ENCODE results near the gene LCN9.
"Not testable (repeated sequence)": the region's sequence is repeated elsewhere in the genome, so short reads cannot be mapped to it uniquely, and the experiment has no call there.

Gene LCN9

DNA sequence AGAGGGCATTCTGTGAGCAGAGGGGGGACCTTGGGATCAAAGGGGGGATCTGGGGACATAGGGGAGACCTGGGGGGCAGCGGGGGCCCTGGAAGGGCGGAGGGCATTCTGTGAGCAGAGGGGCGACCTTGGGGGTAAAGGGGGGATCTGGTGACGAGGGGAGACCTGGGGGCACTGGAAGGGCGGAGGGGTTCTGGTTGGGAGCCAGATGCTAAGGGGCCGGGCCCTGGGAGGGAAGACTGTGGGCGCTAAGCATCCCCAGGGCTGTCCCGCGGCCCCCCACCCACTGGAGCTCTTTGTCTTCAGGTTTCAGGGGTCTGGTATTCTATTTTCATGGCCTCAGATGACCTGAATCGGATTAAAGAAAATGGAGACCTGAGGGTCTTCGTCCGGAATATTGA is 748 bp downstream of the LCN9 start:
- H3K4me1 Mint-ChIP-seq: no peaks in the 10 kb centered on the region
- H3K27ac Mint-ChIP-seq: no peak overlapping the region
- H3K9me3 Mint-ChIP-seq: peaks cover 3% of the 10 kb centered on the region
- ATAC-seq: no peak
- H3K4me3 Mint-ChIP-seq: no peak overlapping the region
- H3K36me3 Mint-ChIP-seq: no peaks in the 10 kb centered on the region
- H3K27me3 Mint-ChIP-seq: peaks cover 22% of the 10 kb centered on the region

DNA sequence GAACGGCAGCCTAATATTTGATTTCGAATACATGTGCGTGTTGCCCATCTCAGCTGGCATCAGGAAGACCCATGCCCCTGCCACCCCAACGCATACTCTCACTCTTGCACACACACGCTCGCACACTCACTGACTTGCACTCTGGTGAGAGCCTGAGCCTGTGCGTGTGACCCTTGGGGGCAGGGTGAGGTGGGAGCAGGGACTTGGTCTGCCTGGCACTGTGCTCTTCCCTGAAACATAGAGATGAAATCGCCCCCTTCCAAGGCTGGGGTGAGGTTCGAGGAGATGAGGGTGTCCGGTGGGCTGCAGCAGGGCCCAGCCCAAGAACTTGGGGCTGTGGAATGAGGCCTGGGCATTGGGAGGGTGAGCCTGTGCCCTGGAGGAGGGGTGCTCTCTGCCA is 1.2 kb downstream of the LCN9 start:
- H3K9me3 Mint-ChIP-seq: peaks cover 3% of the 10 kb centered on the region
- ATAC-seq: no peak
- H3K27ac Mint-ChIP-seq: no peak overlapping the region
- H3K27me3 Mint-ChIP-seq: peaks cover 22% of the 10 kb centered on the region
- no peaks in the 10 kb centered on the region for H3K36me3 Mint-ChIP-seq
- no peak overlapping the region for H3K4me3 Mint-ChIP-seq
- H3K4me1 Mint-ChIP-seq: no peaks in the 10 kb centered on the region

DNA sequence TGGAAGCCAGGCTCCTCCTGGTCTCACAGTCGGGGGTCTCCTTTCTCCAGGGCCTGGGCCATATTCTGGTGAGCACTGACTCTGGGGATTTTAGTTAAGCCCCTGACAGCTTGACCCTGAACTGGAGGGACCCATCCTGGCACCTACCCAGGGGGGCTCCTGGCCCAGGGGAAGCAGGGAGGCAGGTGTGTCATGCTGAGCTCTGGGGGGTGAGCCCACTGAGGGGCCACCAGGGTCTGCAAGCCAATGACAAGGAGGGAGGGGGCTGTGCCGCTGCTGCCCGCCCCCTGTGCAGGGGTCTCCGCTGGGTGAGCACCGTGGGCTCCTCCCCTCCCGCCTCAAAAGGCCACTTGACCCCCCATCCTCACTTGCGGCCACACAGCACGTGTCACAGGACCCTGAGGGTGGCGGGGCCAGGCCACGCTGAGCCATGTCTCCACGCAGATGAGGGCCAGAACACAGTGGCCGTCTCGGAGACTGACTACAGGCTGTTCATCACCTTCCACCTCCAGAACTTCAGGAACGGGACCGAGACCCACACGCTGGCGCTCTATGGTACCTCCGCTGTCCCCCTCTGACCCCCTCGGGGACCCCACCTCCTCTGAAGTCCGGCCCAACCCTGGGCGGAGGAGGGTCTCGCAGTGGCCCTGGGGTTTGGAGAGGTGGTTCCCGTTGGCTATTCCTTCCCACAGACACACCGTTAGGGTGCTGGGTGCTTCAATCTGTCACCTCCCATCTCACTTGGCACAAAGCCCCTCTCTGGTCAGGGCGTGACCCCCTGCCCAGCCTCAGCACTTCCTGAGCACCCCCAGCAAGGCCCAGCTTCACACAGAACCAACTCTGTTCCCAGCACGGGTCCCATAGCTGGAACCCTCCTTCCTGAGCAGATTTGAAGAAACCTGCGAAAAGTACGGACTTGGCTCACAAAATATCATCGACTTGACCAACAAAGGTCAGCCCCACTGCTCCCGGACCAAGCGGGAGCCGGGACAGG is 2.0 kb downstream of the LCN9 start:
- peaks cover 3% of the 10 kb centered on the region for H3K9me3 Mint-ChIP-seq
- no peak for ATAC-seq
- H3K4me1 Mint-ChIP-seq: no peaks in the 10 kb centered on the region
- H3K27me3 Mint-ChIP-seq: peaks cover 22% of the 10 kb centered on the region
- H3K27ac Mint-ChIP-seq: no peak overlapping the region
- no peaks in the 10 kb centered on the region for H3K36me3 Mint-ChIP-seq
- H3K4me3 Mint-ChIP-seq: no peak overlapping the region

DNA sequence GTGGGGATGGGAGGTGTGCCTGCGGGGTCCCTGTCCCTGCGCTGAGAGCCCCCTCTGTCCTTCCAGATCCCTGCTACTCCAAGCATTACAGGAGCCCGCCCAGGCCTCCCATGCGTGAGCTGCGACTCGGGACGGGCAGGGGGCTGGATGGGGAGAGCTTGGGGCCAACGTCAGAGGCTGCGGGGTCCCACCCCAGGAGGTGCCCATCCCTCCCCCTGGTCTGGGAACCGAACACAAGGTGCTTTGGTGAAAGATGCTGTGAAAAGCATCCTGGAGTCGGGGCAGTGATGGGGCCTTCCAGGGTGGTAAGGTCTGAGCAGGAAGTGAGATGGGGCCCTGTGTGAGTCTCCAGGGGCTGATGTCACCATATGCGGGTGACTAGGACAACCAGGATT is 2.7 kb downstream of the LCN9 start:
- ATAC-seq: no peak
- Mint-ChIP-seq H3K9me3 (peaks cover 3% of the 10 kb centered on the region), H3K27me3 (peaks cover 22% of the 10 kb centered on the region), H3K27ac (no peak overlapping the region), H3K4me3 (no peak overlapping the region), H3K4me1 (no peaks in the 10 kb centered on the region), H3K36me3 (no peaks in the 10 kb centered on the region)

DNA sequence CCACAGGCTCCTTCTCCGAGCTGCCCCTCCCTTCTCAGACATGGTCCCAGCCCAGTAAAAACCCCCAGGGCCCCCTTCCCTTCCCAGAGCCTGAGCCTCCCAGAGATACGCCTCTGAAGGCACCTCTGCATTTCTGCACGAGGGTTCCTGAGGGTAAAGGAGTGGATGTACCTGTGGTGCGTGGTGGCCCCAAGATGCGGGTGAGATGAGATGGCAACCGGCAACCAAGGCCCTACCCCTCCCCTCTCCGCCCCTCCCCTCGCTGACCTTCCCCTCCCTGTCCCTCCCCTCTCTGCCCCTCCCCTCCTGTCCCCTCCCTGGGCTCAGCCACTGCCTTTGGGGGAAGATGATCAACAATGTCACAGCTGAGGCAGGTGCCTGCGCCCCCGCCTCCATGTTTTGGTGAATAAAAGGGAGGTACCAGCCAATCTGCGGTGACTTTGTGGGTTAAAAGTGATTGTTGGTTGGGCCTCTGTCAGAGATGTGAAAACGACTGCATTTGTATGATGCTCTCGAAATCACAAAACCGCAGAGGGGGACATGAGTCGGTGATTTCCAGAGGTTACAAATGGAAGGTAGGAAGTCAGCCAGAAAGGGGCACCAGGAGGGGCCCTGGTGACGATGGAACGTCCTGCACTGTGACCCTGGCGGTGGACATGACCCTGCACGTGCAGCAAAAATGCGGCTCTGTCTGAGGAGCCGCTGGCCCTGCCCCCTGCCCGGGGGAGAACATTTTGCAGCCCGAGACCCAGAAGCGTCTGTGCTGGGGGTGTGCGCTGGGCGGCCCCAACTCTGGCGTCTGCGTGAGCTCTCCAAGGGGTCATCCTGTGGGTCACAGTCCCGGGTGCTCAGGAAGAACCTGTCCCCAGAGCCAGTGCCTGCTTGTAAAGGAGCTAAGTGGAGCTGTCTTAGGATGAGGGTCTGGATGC is 3.7 kb downstream of the LCN9 start:
- H3K4me1 Mint-ChIP-seq: no peaks in the 10 kb centered on the region
- H3K27me3 Mint-ChIP-seq: peaks cover 22% of the 10 kb centered on the region
- H3K36me3 Mint-ChIP-seq: no peaks in the 10 kb centered on the region
- H3K9me3 Mint-ChIP-seq: peaks cover 3% of the 10 kb centered on the region
- H3K27ac Mint-ChIP-seq: no peak overlapping the region
- ATAC-seq: no peak
- no peak overlapping the region for H3K4me3 Mint-ChIP-seq

DNA sequence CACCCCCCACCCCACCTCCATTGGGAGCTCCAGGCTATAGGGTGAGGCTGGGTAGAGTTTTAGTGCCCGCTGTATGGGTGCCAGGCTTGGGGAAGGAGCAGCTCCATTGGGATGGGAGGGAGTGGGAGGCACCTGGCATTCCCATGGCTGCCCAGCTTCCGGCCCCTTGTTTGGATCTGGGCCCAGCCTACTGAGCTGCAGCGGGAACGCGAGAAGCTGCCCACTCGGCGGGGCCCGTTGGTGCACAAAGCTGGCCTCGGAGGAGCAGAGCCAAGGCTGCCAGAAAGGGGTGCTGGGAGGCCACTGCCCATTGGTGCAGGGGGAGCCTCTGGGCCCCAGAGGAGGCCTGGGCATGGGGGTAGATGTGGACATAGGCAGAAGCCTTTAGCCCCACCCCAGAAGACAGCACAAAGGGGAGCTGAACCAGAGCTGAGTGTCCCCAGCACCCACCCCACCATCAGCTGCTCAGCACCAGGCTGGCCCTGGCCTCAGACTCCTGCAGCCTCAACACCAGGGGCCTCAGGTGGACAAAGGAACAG is 4.4 kb downstream of the LCN9 start:
- no peak overlapping the region for H3K4me3 Mint-ChIP-seq
- H3K4me1 Mint-ChIP-seq: no peaks in the 10 kb centered on the region
- peaks cover 3% of the 10 kb centered on the region for H3K9me3 Mint-ChIP-seq
- H3K27me3 Mint-ChIP-seq: peaks cover 22% of the 10 kb centered on the region
- no peak for ATAC-seq
- H3K36me3 Mint-ChIP-seq: no peaks in the 10 kb centered on the region
- no peak overlapping the region for H3K27ac Mint-ChIP-seq

DNA sequence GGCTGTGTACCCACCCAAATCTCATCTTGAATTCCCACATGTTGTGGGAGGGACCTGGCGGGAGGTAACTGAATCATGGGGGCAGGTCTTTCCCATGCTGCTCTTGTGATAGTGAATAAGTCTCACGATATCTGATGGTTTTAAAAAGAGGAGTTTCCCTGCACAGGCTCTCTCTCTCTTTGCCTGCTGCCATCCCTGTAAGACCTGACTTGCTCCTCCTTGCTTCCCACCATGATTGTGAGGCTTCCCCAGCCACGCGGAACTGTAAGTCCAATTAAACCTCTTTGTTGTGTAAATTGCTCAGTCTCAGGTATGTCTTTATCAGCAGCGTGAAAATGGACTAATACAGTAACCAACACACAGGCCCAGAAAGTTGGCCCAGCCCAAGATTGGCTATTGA is 5.9 kb downstream of the LCN9 start:
- peaks cover 20% of the 10 kb centered on the region for H3K27me3 Mint-ChIP-seq
- not testable (repeated sequence) for H3K36me3 Mint-ChIP-seq, H3K4me1 Mint-ChIP-seq, ATAC-seq, H3K27ac Mint-ChIP-seq, H3K4me3 Mint-ChIP-seq, H3K9me3 Mint-ChIP-seq

DNA sequence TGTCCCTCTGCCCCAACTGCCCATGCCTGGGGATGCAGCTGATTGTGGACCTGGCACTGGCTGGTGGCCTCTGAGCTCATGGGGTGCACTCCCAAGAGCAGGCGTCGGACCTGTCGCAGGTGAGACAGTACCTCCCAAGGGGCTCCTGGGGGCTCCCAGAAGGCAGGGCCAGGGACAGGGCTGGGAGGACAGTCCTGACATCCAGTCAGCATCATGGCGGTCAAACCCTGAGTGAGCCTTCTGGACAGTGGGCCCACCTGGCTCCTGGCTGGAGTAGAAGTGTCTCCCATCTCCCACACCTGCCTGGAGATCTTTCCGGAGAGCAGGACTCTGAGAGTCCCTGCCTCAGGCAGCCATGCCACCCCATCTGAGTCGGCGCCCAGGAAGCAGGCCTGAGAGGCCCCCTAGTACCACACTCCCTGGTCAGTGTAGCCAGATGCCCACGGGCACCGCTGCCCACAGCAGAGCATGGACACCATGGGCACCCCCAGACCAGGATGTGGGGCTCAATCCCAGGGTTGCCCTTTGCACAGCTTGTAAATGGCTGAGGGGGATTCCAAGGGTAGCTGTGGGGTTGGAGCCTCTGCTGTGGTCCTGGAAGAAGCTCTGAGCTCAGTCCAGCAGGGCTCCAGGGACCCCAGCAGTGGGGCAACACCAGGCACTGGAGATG is 6.6 kb downstream of the LCN9 start:
- H3K9me3 Mint-ChIP-seq: peaks cover 3% of the 10 kb centered on the region
- peaks cover 13% of the 10 kb centered on the region for H3K27me3 Mint-ChIP-seq

DNA sequence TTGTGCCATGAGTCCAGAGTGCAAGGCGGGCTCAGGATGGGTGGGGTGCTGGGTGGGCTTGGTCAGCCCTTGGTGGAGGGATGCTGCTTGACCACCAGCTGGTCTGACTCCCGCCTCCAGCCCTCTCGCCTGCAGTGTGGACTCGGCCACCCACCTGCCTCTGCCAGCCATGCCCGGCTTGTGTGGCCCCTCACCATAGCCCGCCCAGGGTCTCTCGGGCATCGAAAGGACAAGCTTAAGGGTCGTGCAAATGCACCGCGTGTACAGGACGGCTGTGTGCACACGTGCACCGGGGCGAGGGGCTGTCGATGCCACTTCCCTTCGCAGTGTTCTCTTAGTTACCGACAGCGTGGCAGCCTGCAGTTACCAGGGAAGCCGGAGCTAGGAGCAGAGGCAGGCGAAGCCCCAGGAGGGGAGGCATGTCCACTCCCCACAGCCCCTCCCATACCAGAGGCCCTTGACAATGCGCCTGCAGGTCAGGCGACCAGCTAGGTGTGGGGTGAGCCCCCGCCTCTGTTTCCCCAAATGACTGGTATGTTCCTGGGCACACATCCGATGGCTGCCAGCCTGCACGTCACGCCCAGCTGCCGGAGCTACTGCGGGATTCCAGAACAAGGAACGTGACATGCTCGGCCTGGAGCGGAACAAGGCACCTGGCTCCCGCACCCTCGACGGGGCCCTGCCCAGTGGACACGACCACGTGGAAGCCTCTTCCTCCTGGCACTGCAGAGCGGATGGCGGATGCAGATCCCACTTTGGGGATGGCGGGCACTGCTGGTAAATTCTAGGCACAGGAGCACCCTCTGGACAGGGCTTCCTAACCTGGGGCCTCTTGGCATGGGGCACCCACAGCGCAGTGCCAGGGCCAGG is 7.8 kb downstream of the LCN9 start:
- Mint-ChIP-seq H3K27ac (no peak overlapping the region), H3K27me3 (peaks cover 3% of the 10 kb centered on the region), H3K9me3 (peaks cover 3% of the 10 kb centered on the region), H3K36me3 (no peaks in the 10 kb centered on the region), H3K4me1 (no peaks in the 10 kb centered on the region), H3K4me3 (no peak overlapping the region)
- ATAC-seq: no peak

More for the DNA sequence above, 6.6 kb downstream of the LCN9 start:
- no peak for ATAC-seq
- Mint-ChIP-seq H3K4me1 (no peaks in the 10 kb centered on the region), H3K36me3 (no peaks in the 10 kb centered on the region), H3K4me3 (no peak overlapping the region), H3K27ac (no peak overlapping the region)

DNA sequence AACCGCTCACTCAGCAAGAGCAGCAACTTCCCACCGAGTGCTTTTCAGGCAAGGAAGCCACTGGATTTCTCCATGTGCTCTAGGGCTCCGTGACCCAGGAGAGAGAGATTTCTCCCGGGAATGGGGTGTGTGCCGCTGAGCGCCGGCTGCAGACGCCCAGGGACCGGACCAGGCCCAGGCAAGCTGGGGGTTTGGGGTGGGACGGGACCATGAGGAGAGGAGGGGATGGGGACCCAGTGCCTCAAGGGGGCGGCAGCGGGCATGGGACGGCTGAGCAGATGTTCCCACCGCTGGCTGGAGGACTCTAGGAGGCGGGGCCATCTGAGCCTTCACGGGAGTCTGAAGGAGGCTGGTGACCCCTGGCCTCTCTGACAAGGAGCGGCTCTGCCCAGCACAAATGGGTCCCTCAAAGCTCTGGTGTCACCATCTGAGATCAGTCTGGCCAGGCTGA is 8.5 kb downstream of the LCN9 start:
- Mint-ChIP-seq H3K9me3 (peaks cover 3% of the 10 kb centered on the region), H3K27me3 (no peaks in the 10 kb centered on the region), H3K4me3 (no peak overlapping the region), H3K27ac (no peak overlapping the region), H3K4me1 (no peaks in the 10 kb centered on the region), H3K36me3 (no peaks in the 10 kb centered on the region)
- no peak for ATAC-seq

DNA sequence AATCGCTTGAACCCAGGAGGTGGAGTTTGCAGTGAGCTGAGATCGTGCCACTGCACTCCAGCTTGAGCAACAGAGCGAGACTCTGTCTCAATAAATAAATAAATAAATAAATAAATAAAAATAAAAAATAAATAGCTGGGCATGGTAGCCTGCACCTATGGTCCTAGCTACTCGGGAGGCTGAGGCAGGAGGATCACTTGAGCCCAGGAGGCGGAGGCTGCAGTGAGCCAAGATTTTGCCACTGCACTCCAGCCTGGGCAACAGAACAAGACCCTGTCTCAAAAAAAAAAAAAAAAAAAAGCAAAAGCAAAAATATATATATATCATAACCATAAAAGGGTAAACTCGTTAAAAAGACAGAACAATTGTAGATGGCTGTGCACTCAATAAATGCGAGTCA is 9.7 kb downstream of the LCN9 start:
- H3K36me3 Mint-ChIP-seq, H3K27ac Mint-ChIP-seq, H3K27me3 Mint-ChIP-seq, ATAC-seq, H3K4me1 Mint-ChIP-seq, H3K9me3 Mint-ChIP-seq, H3K4me3 Mint-ChIP-seq: not testable (repeated sequence)

DNA sequence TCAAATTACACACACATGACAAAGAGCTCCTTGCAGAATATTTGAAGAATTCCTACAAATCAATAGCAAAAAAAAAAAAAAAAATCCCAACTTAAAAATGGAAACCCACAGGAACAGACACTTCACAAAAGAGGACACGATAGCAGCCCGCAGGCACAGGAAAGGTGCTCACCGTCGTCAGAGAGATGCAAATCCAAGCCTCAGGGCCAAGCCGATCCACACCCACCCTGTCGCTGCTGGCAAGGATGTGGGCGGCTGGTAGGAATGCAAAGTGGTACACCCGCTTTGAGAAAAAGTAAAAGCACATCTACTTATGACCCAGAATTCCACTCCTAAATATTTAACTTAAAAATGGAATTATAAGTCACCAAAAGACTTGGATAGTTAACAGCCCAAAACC is 10.8 kb downstream of the LCN9 start:
- H3K27me3 Mint-ChIP-seq: no peaks in the 10 kb centered on the region
- no peak overlapping the region for H3K27ac Mint-ChIP-seq
- no peaks in the 10 kb centered on the region for H3K4me1 Mint-ChIP-seq
- H3K9me3 Mint-ChIP-seq: no peaks in the 10 kb centered on the region
- ATAC-seq: no peak
- no peaks in the 10 kb centered on the region for H3K36me3 Mint-ChIP-seq
- H3K4me3 Mint-ChIP-seq: no peak overlapping the region

DNA sequence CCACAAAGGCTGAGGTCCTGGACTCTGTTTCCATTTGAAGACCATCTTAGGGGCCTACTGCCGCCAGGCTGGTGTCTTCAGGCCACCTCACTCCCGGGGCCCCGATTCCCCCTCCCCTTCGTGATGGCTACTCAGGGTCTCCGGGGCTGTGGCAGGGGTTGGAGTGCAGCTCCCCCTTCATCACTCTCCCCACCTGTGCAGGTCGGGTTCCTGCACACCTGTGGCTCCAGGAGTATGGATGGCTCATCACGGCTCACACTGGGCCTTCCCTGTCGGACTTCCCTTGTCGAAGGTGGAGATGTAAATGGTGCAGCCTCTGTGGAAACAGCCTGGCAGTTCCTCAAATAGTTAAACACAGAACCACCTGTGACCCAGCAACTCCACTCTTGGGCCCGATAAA is 11.9 kb downstream of the LCN9 start:
- no peaks in the 10 kb centered on the region for H3K4me1 Mint-ChIP-seq
- H3K4me3 Mint-ChIP-seq: no peak overlapping the region
- no peaks in the 10 kb centered on the region for H3K36me3 Mint-ChIP-seq
- H3K27me3 Mint-ChIP-seq: no peaks in the 10 kb centered on the region
- no peak overlapping the region for H3K27ac Mint-ChIP-seq
- ATAC-seq: no peak
- H3K9me3 Mint-ChIP-seq: no peaks in the 10 kb centered on the region

DNA sequence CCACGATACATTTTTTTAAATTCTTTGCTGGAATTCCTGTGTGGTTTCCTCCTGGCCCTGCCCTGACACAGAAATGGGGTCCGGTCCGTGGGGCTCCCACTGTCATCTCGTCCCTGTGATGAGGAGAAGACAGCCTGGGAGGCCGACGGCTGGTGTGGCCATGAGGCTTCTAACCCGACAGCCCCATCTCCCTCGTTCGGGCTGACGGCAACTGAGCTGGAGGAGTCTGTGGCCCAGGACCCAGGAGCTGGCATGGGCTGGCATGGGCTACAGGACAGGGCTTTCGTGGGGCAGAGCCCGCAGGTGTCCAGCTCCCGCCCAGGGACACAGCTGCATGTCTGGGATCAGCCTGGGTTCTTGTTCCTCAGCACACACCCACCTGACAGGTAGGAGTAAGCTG is 13.8 kb downstream of the LCN9 start:
- Mint-ChIP-seq H3K4me1 (no peaks in the 10 kb centered on the region), H3K4me3 (no peak overlapping the region), H3K27me3 (peaks cover 11% of the 10 kb centered on the region), H3K9me3 (no peaks in the 10 kb centered on the region), H3K27ac (no peak overlapping the region), H3K36me3 (no peaks in the 10 kb centered on the region)
- ATAC-seq: no peak
